ENCODE measurements around the gene NEDD4L. TPM values are rescaled to one million over a fixed set of nuclear protein-coding genes. Genes with fewer than 3 reads are reported as not detected.

Gene NEDD4L
- total RNA-seq, 2 experiments from 2014 or later, result 3.7 to 4.2 TPM

DNA sequence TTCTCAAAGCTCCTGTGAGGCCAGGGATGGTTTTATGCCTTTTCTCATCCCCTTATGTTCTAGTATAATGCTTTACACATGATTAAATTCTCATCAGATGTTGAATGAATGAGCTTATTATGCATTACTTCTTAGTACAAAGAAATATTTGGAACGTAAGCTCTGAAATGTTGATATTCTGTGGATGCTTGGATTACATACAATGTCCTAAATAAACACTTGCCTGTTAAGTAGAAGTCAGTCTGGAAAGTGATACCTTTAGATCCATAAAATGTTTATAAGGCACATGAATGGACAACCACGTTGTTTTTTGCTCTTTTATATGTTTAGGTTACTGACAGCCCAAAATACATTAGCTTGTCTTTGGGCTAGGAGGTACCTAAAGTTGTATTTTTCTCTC lies 248.6 kb downstream of the NEDD4L start:
- POLR2A ChIA-PET, result no interaction called here
- CTCF ChIA-PET, result interaction anchor here (0.6 kb wide), 1 partner anchor 30 kb away, joined by 3 read pairs; no protein-coding TSS in a partner anchor

DNA sequence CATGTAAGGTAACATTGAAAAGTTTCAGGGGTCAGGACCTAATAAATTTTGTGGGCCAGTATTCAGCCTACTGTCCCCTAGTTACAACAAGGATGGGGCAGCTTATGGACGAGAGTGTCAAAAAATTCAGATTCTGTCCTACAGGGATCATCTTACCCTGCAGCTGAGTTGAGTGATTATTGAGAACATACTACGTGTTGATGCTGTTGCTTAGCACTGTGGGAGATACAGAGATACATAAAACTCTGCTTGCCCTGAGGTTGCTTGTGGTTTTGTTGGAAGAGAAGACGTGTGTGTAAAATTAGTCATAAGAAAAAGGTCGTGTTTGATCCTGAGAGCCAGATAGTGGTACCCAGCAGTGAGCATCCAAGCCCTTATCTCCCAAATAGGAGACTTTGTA lies 253.2 kb downstream of the NEDD4L start:
- CTCF ChIA-PET, result no interaction called here
- POLR2A ChIA-PET, result no interaction called here

DNA sequence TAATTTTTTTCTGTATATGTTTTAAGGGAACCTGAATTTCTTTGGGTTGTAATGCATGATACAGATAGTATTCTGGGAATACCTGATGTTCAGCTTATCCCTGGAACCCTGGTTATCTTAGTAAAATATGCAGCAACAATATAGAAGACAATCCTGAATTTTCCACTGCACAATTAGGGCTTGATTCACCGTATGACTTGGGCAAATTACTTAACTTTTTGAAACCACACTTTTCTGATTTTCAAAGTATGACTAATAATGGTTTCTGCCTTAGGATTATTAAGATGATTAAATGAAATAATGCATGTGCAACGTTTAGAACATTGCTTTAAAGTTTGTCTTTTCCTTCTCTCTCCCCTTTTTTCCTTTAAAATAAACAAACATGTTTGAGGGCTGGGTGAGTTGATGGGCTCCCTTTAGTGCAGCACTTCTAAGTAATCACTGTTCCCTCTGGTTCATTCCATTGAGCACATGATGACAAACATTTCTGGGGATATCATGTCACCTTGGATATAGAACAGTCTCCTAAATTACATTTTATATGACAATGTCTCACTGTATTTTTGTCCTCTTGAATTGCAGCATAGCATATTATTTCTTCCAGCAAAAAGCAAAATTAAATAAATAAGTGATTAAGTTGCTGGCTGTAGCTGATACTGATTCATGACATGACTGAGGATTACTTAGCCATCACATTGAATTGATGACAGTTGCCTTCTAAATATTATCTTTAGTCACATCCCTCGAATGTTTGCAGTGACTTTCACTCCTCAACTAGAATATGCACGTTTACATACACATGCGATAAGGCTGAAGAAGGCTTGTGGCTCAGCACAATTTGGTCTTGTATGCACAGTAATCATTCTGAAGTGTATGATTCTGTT lies 254.5 kb downstream of the NEDD4L start:
- ChIA-PET CTCF (no interaction called here), POLR2A (no interaction called here)

DNA sequence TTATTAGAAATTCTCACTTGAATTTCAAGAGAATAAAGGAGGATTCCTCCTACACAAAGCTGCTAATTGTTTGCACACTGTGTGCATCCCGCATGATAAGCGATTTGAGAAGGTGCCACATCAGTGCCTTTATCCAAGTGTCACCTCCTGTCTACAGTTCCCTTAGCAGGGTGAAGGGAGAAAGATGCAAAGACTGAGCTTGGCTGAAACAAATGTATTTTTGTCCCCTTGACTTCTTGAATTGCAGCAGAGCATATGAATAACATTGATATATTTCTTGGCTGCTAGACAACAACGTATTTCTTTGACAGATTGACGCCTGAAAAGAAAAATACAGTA lies 255.1 kb downstream of the NEDD4L start:
- POLR2A ChIA-PET, result no interaction called here
- CTCF ChIA-PET, result no interaction called here

DNA sequence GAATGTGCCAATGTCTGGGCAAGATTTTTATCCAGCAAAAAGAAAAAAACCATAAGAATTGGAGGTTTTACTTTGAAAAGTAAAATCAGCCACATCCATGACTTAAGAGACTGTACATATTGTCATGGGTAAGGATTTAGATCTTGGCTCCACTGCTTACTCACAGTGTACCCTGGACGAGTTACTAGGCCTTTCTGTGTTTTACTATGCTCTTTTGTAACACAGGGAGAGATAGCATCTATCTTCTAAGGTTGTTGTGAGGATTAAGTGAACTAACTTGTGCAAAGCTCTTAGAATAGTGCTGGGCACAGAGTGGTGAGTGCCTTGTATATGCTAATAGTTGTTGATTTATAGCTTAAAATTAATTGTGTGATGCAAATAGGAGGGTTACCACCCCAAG lies 255.9 kb downstream of the NEDD4L start:
- CTCF ChIA-PET, result no interaction called here
- POLR2A ChIA-PET, result no interaction called here

DNA sequence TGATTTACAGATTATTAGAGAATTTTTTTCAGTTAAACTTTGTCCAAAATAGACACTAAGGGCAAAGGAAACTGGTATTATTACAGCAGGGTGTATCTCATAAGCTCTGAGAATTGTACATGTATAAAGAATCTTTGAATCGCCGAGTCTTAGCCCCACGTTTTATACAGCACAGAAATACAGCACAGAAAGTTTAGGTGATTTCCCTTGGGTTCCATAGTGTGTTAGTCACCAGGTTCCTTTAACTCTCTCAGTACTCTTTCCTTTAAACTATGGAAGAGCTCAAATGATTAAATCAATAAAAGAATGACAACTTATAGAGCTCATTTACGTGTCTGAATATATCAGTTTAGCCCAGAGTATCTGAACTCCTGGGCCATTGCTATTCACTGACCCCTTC lies 256.8 kb downstream of the NEDD4L start:
- ChIA-PET CTCF (no interaction called here), POLR2A (no interaction called here)

DNA sequence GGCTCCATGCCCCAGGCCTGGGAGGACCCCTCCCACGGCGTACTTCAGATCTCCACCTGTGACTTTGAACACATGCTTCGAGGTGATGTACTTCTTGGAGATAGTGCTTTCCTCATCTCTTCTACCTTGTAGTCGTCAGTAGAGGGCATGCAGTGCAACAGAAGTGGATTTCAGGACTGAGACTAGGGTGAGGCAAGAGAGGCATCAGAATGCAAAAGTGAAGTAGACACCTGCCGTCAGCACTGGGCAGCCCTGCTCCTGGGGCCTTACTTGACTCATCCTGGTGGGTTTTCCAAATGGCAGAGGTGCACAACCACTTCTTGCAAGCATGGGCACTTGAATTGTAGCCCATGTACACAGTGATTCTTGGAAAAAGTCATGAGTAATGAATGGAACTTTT lies 258.8 kb downstream of the NEDD4L start:
- ChIA-PET POLR2A (no interaction called here), CTCF (no interaction called here)

DNA sequence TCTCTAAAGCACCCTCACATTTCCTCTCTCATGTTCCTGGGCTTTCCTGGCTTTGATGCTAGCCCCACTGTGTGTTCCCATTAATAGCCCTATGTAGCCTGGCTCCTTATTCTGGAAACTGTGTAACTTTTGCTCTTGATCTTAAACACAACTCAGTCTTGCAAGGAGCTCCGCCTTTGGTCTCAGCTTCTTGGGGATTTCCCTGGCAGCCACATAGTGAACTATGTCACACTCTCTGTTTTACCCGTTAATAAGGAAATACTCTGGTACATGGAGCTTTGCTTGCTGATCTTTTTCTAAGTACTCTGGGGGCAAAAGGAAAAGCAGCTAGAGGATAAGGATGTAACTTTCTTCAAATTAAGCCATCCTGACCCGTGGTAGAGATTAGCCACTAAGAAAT lies 259.3 kb downstream of the NEDD4L start:
- ChIA-PET CTCF (no interaction called here), POLR2A (no interaction called here)

DNA sequence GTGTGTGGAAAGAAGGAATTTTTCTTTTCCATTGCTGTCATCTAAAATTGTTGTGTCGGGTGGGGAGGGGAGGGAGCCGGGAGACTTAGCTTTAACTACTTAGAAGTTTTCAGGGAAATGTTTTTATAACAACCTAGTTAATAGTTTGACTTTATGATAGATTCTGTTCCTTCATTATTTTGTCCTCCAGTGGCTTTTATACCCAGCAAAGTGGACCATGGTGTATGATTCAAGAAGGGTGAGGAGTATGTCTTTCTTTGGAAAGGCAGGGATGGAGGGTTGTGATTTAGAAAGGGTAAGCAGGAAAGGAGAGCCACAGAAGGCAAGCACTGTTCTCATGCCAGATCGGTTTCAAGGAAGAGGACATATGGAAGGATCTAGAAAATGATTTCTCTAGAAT lies 261.8 kb downstream of the NEDD4L start:
- POLR2A ChIA-PET, result no interaction called here
- CTCF ChIA-PET, result no interaction called here

DNA sequence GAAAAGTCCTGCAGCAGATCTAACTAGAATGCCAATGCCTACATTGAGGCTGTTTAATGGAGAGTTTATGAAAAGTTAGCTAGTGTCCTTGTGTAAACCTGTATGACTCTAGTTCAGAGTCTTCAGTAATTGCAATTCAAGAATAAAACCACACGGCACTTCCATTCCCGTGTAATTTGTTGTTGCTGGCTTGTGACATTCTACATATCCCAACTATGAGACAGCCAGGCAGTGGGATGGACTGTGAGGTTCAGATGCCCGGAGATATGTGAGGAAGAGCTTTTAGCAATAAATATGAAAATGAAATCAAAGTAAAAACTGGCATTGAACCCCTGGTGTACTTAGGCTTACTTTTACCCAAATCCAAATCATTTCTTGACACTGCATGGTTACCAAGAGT lies 263.4 kb downstream of the NEDD4L start:
- POLR2A ChIA-PET, result no interaction called here
- CTCF ChIA-PET, result interaction anchor here (1.5 kb wide), 1 partner anchor 14 kb away, joined by 3 read pairs; no protein-coding TSS in a partner anchor

DNA sequence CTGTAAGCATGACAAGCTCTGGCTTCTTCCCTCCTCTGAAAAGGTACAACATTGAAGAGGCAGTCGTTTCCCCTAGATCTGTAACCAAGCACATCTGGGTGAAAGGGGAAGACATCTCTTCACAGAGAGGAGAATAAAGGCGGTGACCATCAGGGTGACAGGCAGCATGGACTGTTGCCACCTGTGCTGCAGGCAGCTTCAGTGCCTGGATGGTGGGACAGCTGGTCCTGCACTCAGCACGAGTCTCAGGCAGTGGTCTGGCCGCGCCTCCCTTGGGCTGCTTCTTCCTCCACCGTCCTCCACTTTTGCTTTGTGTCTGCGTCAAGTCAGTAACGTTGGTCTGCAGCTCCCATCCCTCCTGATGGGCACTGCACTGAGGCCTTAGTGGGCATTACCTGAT lies 264.4 kb downstream of the NEDD4L start:
- CTCF ChIA-PET, result no interaction called here
- POLR2A ChIA-PET, result no interaction called here

DNA sequence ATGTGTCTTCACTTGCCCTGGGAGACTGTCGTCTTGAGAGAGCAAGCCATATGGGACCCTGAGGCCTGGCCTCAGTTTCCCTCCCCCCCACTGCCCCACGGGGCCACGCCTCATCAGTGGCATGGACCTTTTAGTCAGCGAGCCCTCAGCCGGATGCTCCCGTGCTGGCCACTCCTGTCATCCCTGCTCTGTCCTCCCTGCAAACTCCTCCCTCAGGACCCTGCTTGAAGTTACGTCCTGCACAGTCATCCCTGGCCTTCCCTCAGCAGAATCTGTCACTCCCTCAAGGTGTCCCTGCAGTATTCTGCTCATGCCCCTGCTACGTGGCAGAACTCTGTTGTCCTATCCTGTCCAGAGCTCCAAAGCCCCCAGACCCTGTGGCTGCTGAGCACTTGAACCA lies 265.1 kb downstream of the NEDD4L start:
- ChIA-PET POLR2A (no interaction called here), CTCF (no interaction called here)

DNA sequence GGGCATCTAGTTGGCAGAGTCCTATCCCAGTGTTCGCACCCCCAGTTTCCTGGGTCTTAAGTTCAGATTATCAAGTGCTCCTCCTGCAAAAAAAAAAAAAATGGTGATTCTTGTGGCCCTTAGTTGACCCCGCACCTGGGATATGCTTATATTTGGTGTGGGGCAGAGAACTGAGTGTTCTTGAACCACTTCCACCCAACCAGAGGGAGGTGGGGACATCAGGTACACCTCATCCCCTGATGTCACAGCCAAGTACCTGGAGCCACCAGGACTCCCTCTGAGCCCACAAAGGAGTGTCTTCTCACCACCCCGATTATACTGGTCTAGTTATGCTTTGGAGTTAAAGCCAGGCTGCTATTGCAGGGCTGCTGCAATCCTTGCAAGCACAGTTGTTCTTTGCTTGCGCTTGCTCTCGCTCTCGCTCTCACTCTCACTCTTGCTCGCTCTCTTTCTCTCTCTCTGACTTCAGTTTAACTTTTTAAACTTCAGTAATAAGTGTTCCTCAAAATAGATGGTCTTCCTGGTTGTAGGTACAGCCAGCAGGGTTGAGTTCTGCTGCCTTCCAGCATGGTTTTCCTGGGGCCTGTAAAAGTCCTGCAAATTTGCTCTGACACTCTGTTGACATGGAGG lies 265.7 kb downstream of the NEDD4L start:
- CTCF ChIA-PET, result no interaction called here
- POLR2A ChIA-PET, result no interaction called here

DNA sequence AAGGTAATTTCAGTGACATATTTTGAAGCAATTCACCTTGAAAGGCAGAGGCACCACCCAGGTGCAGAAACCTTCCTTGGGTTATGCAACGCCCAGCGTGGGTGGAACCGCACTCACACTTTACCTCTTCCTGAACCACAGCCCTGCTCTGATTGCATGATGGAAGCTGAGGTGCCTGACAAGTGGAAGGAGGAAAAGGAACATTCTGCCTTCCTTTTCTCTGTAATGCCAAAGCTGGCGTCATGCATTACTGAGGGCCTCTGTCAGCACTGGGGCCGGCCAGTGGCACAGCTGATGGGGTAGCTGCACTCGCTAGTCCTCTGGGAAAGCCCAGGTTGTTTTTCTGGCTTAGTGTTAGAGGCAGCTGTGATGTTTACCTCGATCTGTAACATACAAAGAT lies 266.5 kb downstream of the NEDD4L start:
- ChIA-PET POLR2A (no interaction called here), CTCF (no interaction called here)

DNA sequence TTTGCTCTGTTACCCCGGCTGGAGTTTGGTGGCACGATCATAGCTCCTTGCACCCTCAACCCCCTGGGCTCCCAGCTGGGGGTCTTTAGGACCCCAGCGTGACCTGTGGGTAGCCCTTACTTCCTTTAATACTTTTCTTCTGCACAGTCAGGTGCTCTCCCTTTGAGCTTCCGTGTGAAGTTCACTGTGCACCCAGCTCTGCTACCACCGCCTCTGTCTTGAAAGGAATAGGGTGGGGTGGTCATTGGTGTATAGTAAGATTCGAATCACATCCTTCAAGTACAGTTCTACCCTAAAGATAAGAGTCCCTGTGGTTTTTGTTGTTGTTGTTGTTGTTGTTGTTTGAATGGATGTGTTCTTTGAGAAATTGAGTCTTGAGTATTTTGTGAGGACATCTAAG lies 267.4 kb downstream of the NEDD4L start:
- ChIA-PET POLR2A (no interaction called here), CTCF (no interaction called here)

DNA sequence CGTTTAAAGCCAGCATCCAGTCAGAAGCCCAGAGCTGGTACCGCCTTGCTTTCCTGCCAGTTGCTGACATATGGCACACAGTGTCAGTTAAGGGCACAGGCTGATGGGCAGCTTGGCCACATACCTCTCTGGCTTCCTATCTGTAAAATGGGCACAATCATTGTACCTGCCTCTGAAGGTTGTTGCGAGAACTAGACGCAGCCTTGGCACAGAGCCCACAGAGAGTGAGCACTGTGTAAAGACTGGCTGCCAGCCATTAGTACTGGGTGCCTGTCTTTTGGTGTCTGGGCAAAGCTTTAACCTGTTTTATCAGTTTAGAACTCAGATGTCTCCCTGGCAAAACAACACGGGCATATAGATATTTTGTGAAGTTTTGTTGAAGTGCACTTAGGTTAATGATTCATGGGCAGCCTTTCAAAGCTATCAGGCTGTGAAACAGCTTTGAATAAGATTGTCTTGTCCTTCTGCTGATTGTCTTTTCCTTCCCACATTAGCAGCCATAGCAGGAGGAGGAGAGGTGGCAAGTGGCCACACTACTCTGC lies 269.5 kb downstream of the NEDD4L start:
- POLR2A ChIA-PET, result no interaction called here
- CTCF ChIA-PET, result no interaction called here

DNA sequence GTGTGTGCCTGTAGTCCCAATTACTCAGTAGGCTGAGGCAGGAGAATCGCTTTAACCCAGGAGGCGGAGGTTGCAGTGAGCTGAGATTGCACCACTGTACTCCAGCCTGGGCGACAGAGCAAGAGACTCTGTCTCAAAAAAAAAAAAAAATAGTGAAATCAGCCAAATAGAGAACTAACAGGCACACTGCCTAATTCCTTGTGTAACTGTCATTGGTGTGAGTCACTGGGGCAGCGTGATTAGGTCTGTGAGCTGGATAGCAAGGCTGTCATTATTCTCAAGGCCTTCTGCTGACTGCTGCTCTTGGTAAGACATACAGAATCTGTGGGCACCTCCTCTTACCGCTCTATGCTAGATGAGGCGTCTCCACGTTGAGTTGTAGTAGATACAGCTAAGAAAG lies 270.3 kb downstream of the NEDD4L start:
- ChIA-PET CTCF (interaction anchor here (0.7 to 0.9 kb wide), 2 partner anchors 21 to 568 kb away, joined by 3 to 4 read pairs; no protein-coding TSS in a partner anchor), POLR2A (no interaction called here)

DNA sequence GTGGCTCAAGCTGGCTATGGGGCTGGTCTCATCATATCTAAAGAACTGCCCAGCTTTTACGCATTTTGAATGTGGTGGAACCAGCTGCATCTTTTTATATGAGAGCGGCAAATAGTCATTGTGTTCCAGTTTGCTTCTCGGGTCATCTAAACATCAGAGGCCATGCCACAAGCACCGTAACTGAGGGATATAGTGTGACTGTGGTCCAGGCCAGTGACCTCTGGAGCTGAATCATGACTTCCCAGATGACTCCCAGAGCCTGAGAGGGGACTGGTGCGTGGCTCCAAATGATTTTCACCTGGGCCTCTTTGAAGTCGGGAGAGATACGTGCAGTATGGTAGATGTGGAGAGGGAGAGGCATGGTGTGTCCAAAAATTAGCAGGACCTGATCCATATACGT lies 271.0 kb downstream of the NEDD4L start:
- ChIA-PET POLR2A (no interaction called here), CTCF (interaction anchor here (0.7 to 0.9 kb wide), 2 partner anchors 22 to 569 kb away, joined by 3 to 4 read pairs; no protein-coding TSS in a partner anchor)

DNA sequence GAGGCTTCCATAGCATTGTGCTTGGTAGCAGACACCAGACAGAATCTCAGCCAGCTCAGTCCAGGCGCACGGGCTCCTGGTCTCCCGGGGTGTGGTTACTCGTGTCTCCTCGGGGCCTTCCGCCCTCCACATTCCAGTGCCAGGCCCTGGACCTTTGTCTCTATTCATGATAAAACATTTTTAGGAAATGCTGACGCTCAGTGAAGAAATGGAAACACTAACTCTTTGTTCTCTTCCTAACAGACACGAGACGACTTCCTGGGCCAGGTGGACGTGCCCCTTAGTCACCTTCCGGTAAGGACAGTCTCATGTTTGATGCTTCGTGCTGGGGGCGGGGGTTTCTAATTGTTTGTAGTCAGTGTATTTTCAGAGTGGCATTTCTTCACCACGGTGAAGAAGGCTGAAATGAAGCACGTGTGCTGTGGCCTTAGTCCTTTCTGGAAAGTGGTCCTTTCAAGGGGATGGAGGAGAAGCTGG lies 271.8 kb downstream of the NEDD4L start:
- ChIA-PET POLR2A (no interaction called here), CTCF (no interaction called here)

DNA sequence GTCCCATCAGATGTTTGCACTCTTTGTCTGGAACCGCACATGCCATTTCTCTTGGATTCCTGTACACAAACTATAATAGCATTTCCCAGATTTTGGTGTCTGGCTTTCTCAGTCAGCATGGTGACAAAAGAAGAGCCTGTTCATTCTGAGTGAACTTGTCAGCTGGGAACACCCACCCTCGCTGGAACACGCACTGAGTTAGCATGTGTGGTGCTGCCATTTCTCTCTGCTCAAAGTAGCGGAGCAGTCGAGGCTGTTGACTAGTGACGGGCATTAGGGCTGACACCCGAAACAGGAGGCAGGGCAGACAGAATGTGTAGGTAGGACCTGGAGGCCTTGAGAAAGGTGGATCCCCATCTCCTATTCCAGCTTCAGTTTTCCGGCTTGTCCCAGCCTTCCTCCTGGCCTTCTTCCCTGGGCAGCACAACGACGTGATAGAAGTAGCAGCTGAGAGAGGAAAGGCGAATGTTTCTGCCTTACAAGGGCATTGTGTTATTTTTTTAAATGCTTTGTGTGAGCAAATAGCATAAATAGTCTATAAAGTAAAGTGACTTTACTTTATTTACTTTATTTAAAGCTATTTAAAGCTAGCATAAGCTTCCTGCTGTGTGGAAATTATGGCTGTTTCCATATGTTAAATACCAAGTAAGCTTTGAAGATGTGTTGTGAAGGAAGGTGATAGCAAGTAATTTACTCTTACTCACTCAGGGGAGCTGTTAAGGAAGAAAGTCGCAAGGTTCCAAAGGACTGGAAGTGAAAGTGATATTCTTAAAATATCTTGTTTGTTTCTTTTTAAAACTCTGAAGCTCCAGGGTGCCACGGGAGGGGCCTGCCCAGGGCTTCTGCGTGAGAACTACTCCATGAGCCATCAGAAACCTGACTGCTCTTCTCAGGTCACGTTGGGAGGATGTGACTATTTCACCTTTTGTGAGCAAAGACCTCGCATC lies 272.6 kb downstream of the NEDD4L start:
- POLR2A ChIA-PET, result no interaction called here

More for the DNA sequence above, 272.6 kb downstream of the NEDD4L start:
- CTCF ChIA-PET, result no interaction called here

Data from activated CD8-positive, alpha-beta memory T cell treated with anti-CD3 and anti-CD28 coated beads for 36 hours (primary cell).